HCT116 (cell line): ENCODE data around the gene FBXO24. TPM values are rescaled to one million over a fixed set of nuclear protein-coding genes. Genes with fewer than 3 reads are reported as not detected.

Experiments
- ATAC-seq: fragments of 200-7000 bp; cut with Tn5 transposase; 2 replicates; pipeline ENCODE4 v1.9.1; 2020; ENCODE audit warnings: mild to moderate bottlenecking, moderate library complexity
- BruUV-seq: library from RNA; stranded (reverse); fragments of 400-500 nt; replicated peaks from 2 replicates; lab custom pipeline; 2021; lab: Mats Ljungman, UMichigan
- CTCF ChIA-PET: fragments of 300-600 bp; sonication (Branson Sonifier 250); formaldehyde crosslinking; loops from one replicate; lab custom pipeline; 2021; ENCODE audit warnings: antibody characterized with exemption; lab: Charles Lee
- POLR2A ChIA-PET: fragments of 300-600, 350-600 bp; sonication (Branson Sonifier 250); formaldehyde crosslinking; loops from one replicate; lab custom pipeline; 2021; ENCODE audit warnings: antibody characterized with exemption; lab: Charles Lee
- RAD21 ChIA-PET, 2 experiments: fragments of 300-600 bp; sonication (Branson Sonifier 250); formaldehyde crosslinking; loops; one replicate each; lab custom pipeline; 2023; ENCODE audit warnings: low total read pairs in 2 of 2; ENCODE audit not compliant: uncharacterized antibody in 2 of 2, unreplicated experiment in 2 of 2, low non-redundant PET in 1 of 2; lab: Charles Lee
- DNase-seq: peaks from one replicate; pipeline ENCODE4 v3.0.0-alpha.2; 2010; ENCODE audit warnings: low read depth, low spot score
- H2AFZ ChIP-seq: fragments of 200-600 bp; shearing (Covaris generic), sonication (generic); 2 replicates; pipeline ENCODE4 v1.6.1; 2017; ENCODE audit warnings: low read depth, mixed run types, mixed read lengths, antibody characterized with exemption, low read length; ENCODE audit not compliant: poor library complexity, severe bottlenecking
- H3K27ac ChIP-seq: 2 replicates; pipeline ENCODE4 v1.5.1; 2012; ENCODE audit warnings: low read depth, low read length
- H3K27me3 ChIP-seq: fragments of 200-600 bp; sonication (generic); 2 replicates; pipeline ENCODE4 v1.6.1; 2016; ENCODE audit warnings: mixed run types, low read length, mixed read lengths; ENCODE audit not compliant: insufficient read depth
- H3K36me3 ChIP-seq, 2 experiments: fragments of 200-500 bp in 1 of 2; fragments of 200-600 bp in 1 of 2; sonication (Bioruptor generic) in 1 of 2; sonication (generic) in 1 of 2; 2 replicates each; pipeline versions ENCODE4 v1.5.1 to v1.6.1; 2014 to 2016; ENCODE audit warnings: low read length in 2 of 2, inconsistent platforms in 1 of 2, mixed read lengths in 1 of 2, mixed run types in 1 of 2; ENCODE audit not compliant: insufficient read depth in 2 of 2, control insufficient read depth in 1 of 2
- H3K4me1 ChIP-seq, 2 experiments: fragments of 200-600 bp in 1 of 2; sonication (generic) in 1 of 2; 2 replicates each; pipeline versions ENCODE4 v1.5.1 to v1.6.1; 2012 to 2017; ENCODE audit warnings: low read length in 2 of 2, inconsistent platforms in 1 of 2, mild to moderate bottlenecking in 1 of 2, mixed read lengths in 1 of 2, mixed run types in 1 of 2, moderate library complexity in 1 of 2; ENCODE audit not compliant: insufficient read depth in 2 of 2, control insufficient read depth in 1 of 2
- H3K4me2 ChIP-seq: fragments of 200-600 bp; sonication (generic); 2 replicates; pipeline ENCODE4 v1.6.1; 2017; ENCODE audit warnings: mixed run types, low read length, mixed read lengths
- H3K4me3 ChIP-seq, 2 experiments: fragments of 200-600 bp in 1 of 2; sonication (generic) in 1 of 2; replicated peaks in 1 of 2; 2 replicates each; pipeline ENCODE4 v1.5.1; 2011 to 2016; ENCODE audit warnings: low read length in 2 of 2, control low read depth in 1 of 2, low read depth in 1 of 2, mild to moderate bottlenecking in 1 of 2, mixed read lengths in 1 of 2, mixed run types in 1 of 2
- H3K79me2 ChIP-seq: fragments of 200-600 bp; sonication (generic); 2 replicates; pipeline ENCODE4 v1.6.1; 2017; ENCODE audit warnings: mild to moderate bottlenecking, mixed run types, low read length, moderate library complexity, mixed read lengths; ENCODE audit not compliant: insufficient read depth
- H3K9ac ChIP-seq: fragments of 200-600 bp; sonication (generic); 2 replicates; pipeline ENCODE4 v1.6.1; 2016; ENCODE audit warnings: low read length, mixed read lengths
- H3K9me2 ChIP-seq: fragments of 200-600 bp; sonication (generic), shearing (Covaris generic); 2 replicates; pipeline ENCODE4 v1.6.1; 2017; ENCODE audit warnings: mixed run types, mild to moderate bottlenecking, moderate library complexity; ENCODE audit not compliant: insufficient read depth
- H3K9me3 ChIP-seq, 2 experiments: fragments of 200-500 bp in 1 of 2; fragments of 200-600 bp in 1 of 2; sonication (Bioruptor generic) in 1 of 2; sonication (generic) in 1 of 2; 2 replicates each; pipeline ENCODE4 v1.6.1; 2014 to 2017; ENCODE audit warnings: low read length in 2 of 2, mixed read lengths in 2 of 2, inconsistent platforms in 1 of 2, low read depth in 1 of 2, mild to moderate bottlenecking in 1 of 2, mixed run types in 1 of 2, moderate library complexity in 1 of 2; ENCODE audit not compliant: control insufficient read depth in 1 of 2, insufficient read depth in 1 of 2
- H4K20me1 ChIP-seq: fragments of 200-600 bp; sonication (generic), shearing (Covaris generic); 2 replicates; pipeline ENCODE4 v1.6.1; 2017; ENCODE audit warnings: mixed run types, mild to moderate bottlenecking, moderate library complexity; ENCODE audit not compliant: insufficient read depth
- CEBPB ChIP-seq: IDR thresholded peaks from 2 replicates; pipeline ENCODE4 v1.6.1; 2012; ENCODE audit warnings: low read depth
- ELF1 ChIP-seq: IDR thresholded peaks from 2 replicates; pipeline ENCODE4 v1.6.1; 2012; ENCODE audit warnings: low read depth, borderline replicate concordance
- EZH2 ChIP-seq: fragments of 200-600 bp; sonication (generic); IDR thresholded peaks from 2 replicates; pipeline ENCODE4 v1.6.1; 2017; ENCODE audit warnings: antibody characterized with exemption, mixed run types
- EZH2phosphoT487 ChIP-seq: fragments of 200-600 bp; IDR thresholded peaks from 2 replicates; pipeline ENCODE4 v1.6.1; 2018; ENCODE audit warnings: antibody characterized with exemption, borderline replicate concordance
- POLR2A ChIP-seq: IDR thresholded peaks from 2 replicates; pipeline ENCODE4 v1.7.0; 2011; ENCODE audit warnings: borderline replicate concordance; ENCODE audit not compliant: insufficient read depth, insufficient read length; ENCODE audit errors: extremely low read depth
- RAD21 ChIP-seq: IDR thresholded peaks from 2 replicates; pipeline ENCODE4 v1.6.1; 2012; ENCODE audit warnings: low read depth, mild to moderate bottlenecking
- SIN3A ChIP-seq: IDR thresholded peaks from 2 replicates; pipeline ENCODE4 v1.6.1; 2012; ENCODE audit warnings: low read depth
- SP1 ChIP-seq: IDR thresholded peaks from 2 replicates; pipeline ENCODE4 v1.6.1; 2012; ENCODE audit warnings: low read depth
- SRF ChIP-seq: IDR thresholded peaks from 2 replicates; pipeline ENCODE4 v1.6.1; 2012; ENCODE audit warnings: low read depth
- ZBTB33 ChIP-seq: IDR thresholded peaks from 2 replicates; pipeline ENCODE4 v1.6.1; 2011; ENCODE audit warnings: mild to moderate bottlenecking, low read length, moderate library complexity; ENCODE audit not compliant: insufficient replicate concordance; ENCODE audit errors: extremely low read depth
- ZFX ChIP-seq: fragments of 450-650 bp; IDR thresholded peaks from 2 replicates; pipeline ENCODE4 v1.6.1; 2017
- ZNF274 ChIP-seq: fragments of 200-500 bp; sonication (Bioruptor generic); IDR thresholded peaks from 2 replicates; pipeline ENCODE4 v1.6.1; 2014; ENCODE audit warnings: mild to moderate bottlenecking, low read depth, low read length, inconsistent platforms
- intact Hi-C: fragments of 100-400 bp; cut with micrococcal nuclease; formaldehyde crosslinking; loops from 2 replicates; pipeline ENCODE4 v1.10.0; 2022
- total RNA-seq: library from RNA; stranded (reverse); gene quantifications from one replicate; pipeline ENCODE4 v1.2.1, GENCODE V29; 2021; ENCODE audit not compliant: unreplicated experiment
- TF ChIP-seq, protein P1 (sequence below): IDR thresholded peaks from 2 replicates; pipeline ENCODE4 v1.6.1; 2012; ENCODE audit warnings: low read depth
- TF ChIP-seq, protein P2 (sequence below): IDR thresholded peaks from 2 replicates; pipeline ENCODE4 v1.6.1; 2012

FBXO24 gene
- total RNA-seq, 1 experiment from 2014 or later = 2.1 TPM

DNA sequence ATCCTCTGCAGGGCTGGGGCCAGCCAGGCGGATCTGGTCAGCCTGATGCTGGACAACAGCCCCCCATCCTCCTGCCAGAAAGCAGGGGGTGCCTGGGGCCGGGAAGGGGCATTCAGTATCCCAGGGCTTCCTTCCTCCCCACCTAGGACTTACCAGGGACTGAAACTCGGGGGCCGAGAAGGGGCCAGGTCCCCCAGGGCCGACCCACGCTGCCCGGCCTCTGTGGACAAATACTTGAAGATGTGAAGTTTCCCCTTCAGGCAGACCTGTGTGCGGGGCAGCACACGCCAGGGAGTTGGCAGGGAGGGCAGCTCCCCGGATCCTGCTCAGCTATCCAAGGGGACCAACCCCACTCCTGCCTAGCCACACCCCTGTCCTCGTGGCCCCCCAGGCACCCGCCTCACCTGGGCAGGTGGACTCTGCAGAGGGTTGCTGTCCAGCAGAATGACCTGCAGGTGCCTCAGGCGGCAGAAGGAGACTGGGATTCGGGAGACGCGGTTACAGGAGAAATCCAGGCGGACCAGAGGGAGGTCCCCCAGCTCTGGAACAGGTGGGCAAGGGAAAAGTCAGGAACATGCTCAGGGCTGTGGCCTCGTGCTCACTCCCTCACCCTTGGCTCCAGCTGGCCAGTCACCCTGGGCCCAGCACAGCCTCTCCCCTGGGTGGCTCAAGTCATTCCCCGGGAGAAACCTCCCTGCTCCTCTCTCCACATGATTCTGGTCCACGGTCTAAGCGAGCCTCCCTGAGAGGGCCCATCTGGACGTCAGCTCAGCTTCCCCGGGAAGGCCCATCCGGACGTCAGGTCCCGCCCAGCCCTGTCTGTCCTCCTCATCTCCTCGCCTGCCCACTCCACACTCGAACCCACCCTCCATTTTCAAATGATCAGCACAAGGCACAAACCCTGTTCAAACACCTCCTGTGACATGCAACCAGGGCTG, 7.6 kb upstream of the FBXO24 start (continued):
- TF ChIP-seq, protein P1, sequence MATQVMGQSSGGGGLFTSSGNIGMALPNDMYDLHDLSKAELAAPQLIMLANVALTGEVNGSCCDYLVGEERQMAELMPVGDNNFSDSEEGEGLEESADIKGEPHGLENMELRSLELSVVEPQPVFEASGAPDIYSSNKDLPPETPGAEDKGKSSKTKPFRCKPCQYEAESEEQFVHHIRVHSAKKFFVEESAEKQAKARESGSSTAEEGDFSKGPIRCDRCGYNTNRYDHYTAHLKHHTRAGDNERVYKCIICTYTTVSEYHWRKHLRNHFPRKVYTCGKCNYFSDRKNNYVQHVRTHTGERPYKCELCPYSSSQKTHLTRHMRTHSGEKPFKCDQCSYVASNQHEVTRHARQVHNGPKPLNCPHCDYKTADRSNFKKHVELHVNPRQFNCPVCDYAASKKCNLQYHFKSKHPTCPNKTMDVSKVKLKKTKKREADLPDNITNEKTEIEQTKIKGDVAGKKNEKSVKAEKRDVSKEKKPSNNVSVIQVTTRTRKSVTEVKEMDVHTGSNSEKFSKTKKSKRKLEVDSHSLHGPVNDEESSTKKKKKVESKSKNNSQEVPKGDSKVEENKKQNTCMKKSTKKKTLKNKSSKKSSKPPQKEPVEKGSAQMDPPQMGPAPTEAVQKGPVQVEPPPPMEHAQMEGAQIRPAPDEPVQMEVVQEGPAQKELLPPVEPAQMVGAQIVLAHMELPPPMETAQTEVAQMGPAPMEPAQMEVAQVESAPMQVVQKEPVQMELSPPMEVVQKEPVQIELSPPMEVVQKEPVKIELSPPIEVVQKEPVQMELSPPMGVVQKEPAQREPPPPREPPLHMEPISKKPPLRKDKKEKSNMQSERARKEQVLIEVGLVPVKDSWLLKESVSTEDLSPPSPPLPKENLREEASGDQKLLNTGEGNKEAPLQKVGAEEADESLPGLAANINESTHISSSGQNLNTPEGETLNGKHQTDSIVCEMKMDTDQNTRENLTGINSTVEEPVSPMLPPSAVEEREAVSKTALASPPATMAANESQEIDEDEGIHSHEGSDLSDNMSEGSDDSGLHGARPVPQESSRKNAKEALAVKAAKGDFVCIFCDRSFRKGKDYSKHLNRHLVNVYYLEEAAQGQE = no peak
- TF ChIP-seq ZNF274 = no peak
- TF ChIP-seq SP1 = no peak
- TF ChIP-seq EZH2phosphoT487 = no peak

GRCh38 chr7:100580466-100581283, 5.5 kb upstream of the FBXO24 start:
- DNase-seq (no peak), ATAC-seq (no peak)
- BruUV-seq = no TSS peak
- Histone ChIP-seq H3K9ac (no peak overlapping the region), H3K9me3 (no peaks in the 10 kb centered on the region), H3K79me2 (peaks cover 11% of the 10 kb centered on the region; the same call in 1 of the 2 replicates), H3K9me2 (no peaks in the 10 kb centered on the region), H2AFZ (no peak overlapping the region), H3K4me3 (no peak overlapping the region), H3K4me2 (no peak overlapping the region), H4K20me1 (no peaks in the 10 kb centered on the region), H3K36me3 (peaks cover 8 to 9% of the 10 kb centered on the region in 2 experiments; a peak in 3 of 4 replicates), H3K27ac (no peak overlapping the region), H3K4me1 (peaks cover 2 to 18% of the 10 kb centered on the region in 2 experiments; a peak in 2 of 4 replicates), H3K27me3 (no peaks in the 10 kb centered on the region)
- ChIA-PET POLR2A (no interaction called here), RAD21 (no interaction called here), CTCF (no interaction called here)
- intact Hi-C loops = no loop called here
- TF ChIP-seq SIN3A (no peak), POLR2A (no peak), ELF1 (no peak), RAD21 (no peak), EZH2 (no peak), CEBPB (no peak), ZNF274 (no peak), SP1 (no peak), SRF (no peak), ZFX (no peak), ZBTB33 (no peak)
- TF ChIP-seq, protein P2, sequence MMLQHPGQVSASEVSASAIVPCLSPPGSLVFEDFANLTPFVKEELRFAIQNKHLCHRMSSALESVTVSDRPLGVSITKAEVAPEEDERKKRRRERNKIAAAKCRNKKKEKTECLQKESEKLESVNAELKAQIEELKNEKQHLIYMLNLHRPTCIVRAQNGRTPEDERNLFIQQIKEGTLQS = no peak
